Cardiac muscle cell (in vitro differentiated cells and primary cell): ENCODE results near the gene IL36A. TPM values are rescaled to one million over a fixed set of nuclear protein-coding genes. Genes with fewer than 3 reads are reported as not detected.

ENCODE experiments used
- DNase-seq, 2 donors: peaks; one replicate each; pipeline versions ENCODE4 v3.0.0 to v3.0.0-alpha.2; 2010 to 2017; ENCODE audit warnings: low read depth in 1 of 2, low spot score in 1 of 2
- H3K27ac ChIP-seq: fragments of 200-600 bp; sonication (generic); 2 replicates; pipeline ENCODE4 v1.5.1; 2016
- H3K27me3 ChIP-seq: fragments of 200-600 bp; sonication (generic); 2 replicates; pipeline ENCODE4 v1.6.0; 2016; ENCODE audit warnings: control low read depth
- H3K36me3 ChIP-seq: fragments of 200-600 bp; sonication (generic); 2 replicates; pipeline ENCODE4 v1.5.1; 2016; ENCODE audit warnings: control low read depth
- H3K4me1 ChIP-seq: fragments of 200-600 bp; sonication (generic); 2 replicates; pipeline ENCODE4 v1.8.1; 2017; ENCODE audit warnings: low read depth, mild to moderate bottlenecking, mixed run types
- H3K4me3 ChIP-seq: fragments of 200-600 bp; sonication (generic); 2 replicates; pipeline ENCODE4 v1.5.1; 2016; ENCODE audit warnings: mild to moderate bottlenecking
- H3K9me3 ChIP-seq: fragments of 200-600 bp; sonication (generic); 2 replicates; pipeline ENCODE4 v1.5.1; 2017; ENCODE audit warnings: low read depth, mild to moderate bottlenecking, control low read depth
- CTCF ChIP-seq: IDR thresholded peaks from 2 replicates; pipeline ENCODE4 v1.5.1; 2012; ENCODE audit warnings: low read depth, mild to moderate bottlenecking, low read length
- polyA plus RNA-seq: library from polyadenylated mRNA; unstranded; fragments of >200 nt; fragmentation: Nextera tagmentation; extraction: Ambion mirVana; gene quantifications from 2 replicates; pipeline ENCODE4 v1.2.1, GENCODE V29; 2016
- total RNA-seq: library from RNA; depleted of rRNA; stranded (reverse); fragments of >200 nt; gene quantifications from 2 replicates; pipeline ENCODE4 v1.2.3, GENCODE V29; 2016

Gene IL36A
- total and polyA plus RNA-seq, 2 experiments from 2014 or later: not detected

- no peaks in the 10 kb centered on the region for H3K4me1 ChIP-seq
- H3K27ac ChIP-seq: no peak overlapping the region
- no peaks in the 10 kb centered on the region for H3K9me3 ChIP-seq
- TF ChIP-seq CTCF: no peak
- no peaks in the 10 kb centered on the region for H3K36me3 ChIP-seq
- H3K4me3 ChIP-seq: no peak overlapping the region
- H3K27me3 ChIP-seq: no peaks in the 10 kb centered on the region
- no peak for DNase-seq
Measured at GRCh38 chr2:113014067-113014466, 8.8 kb downstream of the IL36A start.

GRCh38 chr2:113015042-113015441 lies 9.8 kb downstream of the IL36A start:
- no peak overlapping the region for H3K27ac ChIP-seq
- no peak overlapping the region for H3K4me3 ChIP-seq
- no peaks in the 10 kb centered on the region for H3K4me1 ChIP-seq
- no peaks in the 10 kb centered on the region for H3K36me3 ChIP-seq
- H3K27me3 ChIP-seq: no peaks in the 10 kb centered on the region
- H3K9me3 ChIP-seq: no peaks in the 10 kb centered on the region
- TF ChIP-seq CTCF: no peak
- DNase-seq: no peak

DNA sequence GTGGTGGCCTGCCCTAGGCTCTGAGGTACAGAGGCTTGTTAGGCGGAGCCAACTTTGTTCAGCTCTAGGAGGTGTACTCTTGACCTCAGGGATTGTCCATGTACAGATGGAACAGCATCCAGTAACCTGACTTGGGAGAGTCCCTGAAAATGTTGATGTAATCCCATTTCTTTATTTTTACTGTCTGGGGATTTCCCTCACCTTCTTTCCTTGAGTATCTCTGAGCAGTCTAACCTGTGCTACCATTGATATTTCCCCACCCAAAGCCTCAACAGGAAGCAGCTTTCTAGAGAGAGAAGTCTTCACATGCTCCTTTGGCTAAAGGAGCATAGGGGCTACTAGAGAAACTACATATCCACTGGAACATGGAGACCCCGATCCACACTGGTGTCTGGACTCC lies 10.4 kb downstream of the IL36A start:
- Histone ChIP-seq H3K9me3 (no peaks in the 10 kb centered on the region), H3K4me3 (no peak overlapping the region), H3K27me3 (no peaks in the 10 kb centered on the region), H3K27ac (no peak overlapping the region), H3K4me1 (no peaks in the 10 kb centered on the region), H3K36me3 (no peaks in the 10 kb centered on the region)
- TF ChIP-seq CTCF: no peak
- DNase-seq: no peak

DNA sequence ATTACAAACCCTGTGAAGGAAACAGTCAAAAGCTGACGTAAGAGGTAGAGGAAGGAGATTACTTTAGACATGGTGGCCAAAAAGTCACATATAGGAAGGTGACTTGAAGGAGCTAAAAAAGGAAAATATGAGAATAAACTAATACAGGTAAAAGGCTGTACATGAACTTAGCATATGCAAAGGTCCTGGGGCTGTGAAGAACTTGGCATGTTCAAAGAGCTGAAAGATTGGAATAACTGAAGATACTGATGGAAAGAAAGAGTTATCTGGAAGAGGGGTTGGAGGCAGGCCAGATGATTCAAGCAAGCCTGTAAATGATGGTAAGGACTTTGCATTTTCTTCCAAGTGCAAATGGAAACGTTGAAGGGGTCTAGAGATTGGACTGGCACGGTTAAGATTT lies 13.2 kb downstream of the IL36A start:
- H3K9me3 ChIP-seq: no peaks in the 10 kb centered on the region
- H3K4me1 ChIP-seq: no peaks in the 10 kb centered on the region
- no peaks in the 10 kb centered on the region for H3K27me3 ChIP-seq
- no peak overlapping the region for H3K4me3 ChIP-seq
- no peaks in the 10 kb centered on the region for H3K36me3 ChIP-seq
- no peak for DNase-seq
- TF ChIP-seq CTCF: no peak
- H3K27ac ChIP-seq: no peak overlapping the region

DNA sequence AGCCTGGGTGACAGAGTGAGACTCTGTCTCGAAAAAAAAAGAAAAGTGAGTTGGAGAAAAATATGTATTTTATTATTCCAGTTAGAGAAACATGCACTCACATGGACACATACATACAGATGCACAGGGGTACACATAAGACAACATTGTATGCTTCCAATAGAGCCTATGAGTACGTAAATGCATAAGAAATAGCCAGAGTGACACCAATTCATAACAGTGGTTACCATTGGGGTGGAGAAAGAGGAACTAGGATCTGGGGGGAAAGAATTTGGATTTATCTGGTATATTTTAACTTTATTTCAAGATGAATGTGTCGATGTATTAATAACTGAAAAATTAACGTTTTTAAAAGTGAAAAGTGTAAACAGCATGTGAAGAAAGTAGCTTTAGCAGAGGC lies 16.1 kb downstream of the IL36A start:
- H3K36me3 ChIP-seq: no peaks in the 10 kb centered on the region
- DNase-seq: no peak
- no peaks in the 10 kb centered on the region for H3K9me3 ChIP-seq
- no peaks in the 10 kb centered on the region for H3K27me3 ChIP-seq
- no peak for TF ChIP-seq CTCF
- H3K4me3 ChIP-seq: no peak overlapping the region
- no peaks in the 10 kb centered on the region for H3K4me1 ChIP-seq
- H3K27ac ChIP-seq: no peak overlapping the region

DNA sequence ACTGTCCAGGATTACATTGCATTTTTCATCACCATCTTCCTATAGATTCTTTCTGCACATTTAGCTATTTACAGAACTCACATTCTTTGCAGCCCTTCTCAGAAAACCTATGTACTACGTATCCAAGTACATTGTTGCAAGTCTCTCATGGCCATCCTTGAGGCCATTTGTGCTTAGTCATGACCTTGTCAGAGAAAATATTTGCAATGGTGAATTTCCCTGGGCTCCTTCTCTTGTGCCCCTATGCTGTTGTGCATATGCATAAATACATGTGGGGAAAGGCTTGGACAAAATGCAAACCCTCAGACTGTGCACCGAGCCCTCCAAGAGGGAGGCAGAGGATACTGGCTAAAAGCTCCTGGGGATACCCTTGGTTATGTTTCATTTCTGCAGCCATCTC lies 19.5 kb downstream of the IL36A start:
- no peaks in the 10 kb centered on the region for H3K9me3 ChIP-seq
- H3K27ac ChIP-seq: no peak overlapping the region
- H3K4me1 ChIP-seq: no peaks in the 10 kb centered on the region
- no peaks in the 10 kb centered on the region for H3K27me3 ChIP-seq
- no peaks in the 10 kb centered on the region for H3K36me3 ChIP-seq
- H3K4me3 ChIP-seq: no peak overlapping the region
- no peak for DNase-seq
- no peak for TF ChIP-seq CTCF
